ENCODE data around the gene FAT2. TPM values are rescaled to one million over a fixed set of nuclear protein-coding genes. Genes with fewer than 3 reads are reported as not detected.
"Not testable (repeated sequence)": the region's sequence is repeated elsewhere in the genome, so short reads cannot be mapped to it uniquely, and the experiment has no call there.

FAT2 gene
- total RNA-seq, 1 experiment from 2014 or later = under 0.01 TPM

DNA sequence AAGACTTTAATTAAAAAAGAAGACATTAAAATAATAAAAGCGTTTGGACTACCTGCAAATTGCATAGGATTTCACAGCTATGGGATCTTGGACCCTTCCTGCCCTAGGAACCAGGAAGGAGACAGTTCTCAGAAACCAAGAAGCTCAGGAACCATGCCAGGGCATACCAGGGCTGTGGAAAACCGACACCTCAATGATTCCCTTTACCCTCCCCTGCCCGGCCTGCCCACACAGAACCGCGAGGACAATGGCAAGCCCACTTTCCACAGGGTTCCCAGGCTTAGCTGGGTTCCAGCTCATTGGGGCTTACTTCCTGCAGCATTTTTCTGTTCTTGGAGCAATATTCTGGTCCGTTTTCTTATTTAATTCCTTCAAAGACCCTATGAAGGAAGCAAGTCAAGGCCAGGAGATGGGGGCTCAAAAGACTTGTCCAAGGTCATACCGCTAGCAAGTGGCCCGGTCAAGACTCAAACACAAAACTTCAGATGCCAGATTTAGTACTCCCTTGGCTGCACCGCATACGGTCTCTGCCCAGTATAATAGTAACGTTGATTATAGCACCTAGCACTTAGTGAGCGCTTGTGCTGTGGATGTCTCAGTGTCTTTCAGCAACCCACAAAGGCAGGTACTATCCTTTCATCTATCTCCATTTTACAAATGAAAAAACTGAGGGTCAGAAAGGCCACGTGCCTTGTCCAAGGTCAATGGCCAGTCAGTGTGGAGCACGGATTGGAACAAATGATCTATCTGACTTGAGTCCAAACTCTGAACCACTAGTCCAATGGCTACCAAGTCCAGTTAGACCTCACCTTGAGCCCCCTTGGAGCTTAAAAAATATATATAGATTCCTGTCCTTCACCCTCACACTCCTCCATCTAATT, 6.8 kb downstream of the FAT2 start:
- Histone ChIP-seq H3K36me3 (no peaks in the 10 kb centered on the region), H3K4me1 (replicated peaks) (no peaks in the 10 kb centered on the region), H3K4me3 (no peak overlapping the region), H3K9me3 (replicated peaks) (no peaks in the 10 kb centered on the region), H3K27ac (no peak overlapping the region), H3K27me3 (replicated peaks) (peaks cover 7% of the 10 kb centered on the region)
- no peak for DNase-seq (ENCODE audit: low read depth in 1 of 2, low spot score in 2 of 2)

DNA sequence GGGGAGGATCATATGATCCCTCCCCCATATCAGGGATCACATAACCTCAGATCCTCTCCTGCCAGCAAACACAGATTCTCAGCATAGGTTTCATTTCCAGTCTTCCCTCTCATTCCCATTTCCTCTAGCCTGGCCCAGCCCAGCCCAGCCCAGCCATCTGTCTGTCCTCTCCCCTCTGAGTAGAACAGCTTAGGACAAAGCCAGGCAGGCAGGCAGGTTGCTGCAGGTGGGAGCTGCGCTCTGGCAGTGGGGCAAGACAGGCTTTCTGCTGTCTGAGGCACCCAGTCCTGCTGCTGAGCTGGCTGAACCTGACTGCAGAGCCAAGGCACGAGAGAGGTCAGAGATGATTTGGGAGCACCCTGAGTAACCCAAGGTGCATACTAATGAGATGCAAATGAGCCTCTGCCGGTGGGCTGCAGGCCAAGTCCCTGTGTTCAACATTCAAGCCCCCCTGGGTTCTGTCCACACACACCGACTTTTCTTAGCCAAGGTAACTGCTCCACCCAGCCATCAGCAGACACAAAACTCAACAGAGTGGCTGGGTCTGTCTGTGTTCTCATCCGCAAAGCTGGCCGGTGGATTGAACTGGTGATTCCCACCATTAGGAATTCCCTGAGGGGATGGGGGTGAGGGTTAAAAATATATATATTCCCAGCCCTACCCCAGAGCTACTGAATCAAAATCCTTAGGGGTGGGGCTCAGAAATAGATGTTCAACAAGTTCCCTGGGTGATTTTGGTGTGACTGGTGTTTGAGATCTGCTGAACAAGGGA, 9.1 kb downstream of the FAT2 start:
- Histone ChIP-seq H3K4me3 (no peak overlapping the region), H3K27ac (no peak overlapping the region), H3K36me3 (no peaks in the 10 kb centered on the region), H3K4me1 (replicated peaks) (no peaks in the 10 kb centered on the region), H3K27me3 (replicated peaks) (peaks cover 15% of the 10 kb centered on the region), H3K9me3 (replicated peaks) (no peaks in the 10 kb centered on the region)
- DNase-seq (ENCODE audit: low read depth in 1 of 2, low spot score in 2 of 2) = no peak

DNA sequence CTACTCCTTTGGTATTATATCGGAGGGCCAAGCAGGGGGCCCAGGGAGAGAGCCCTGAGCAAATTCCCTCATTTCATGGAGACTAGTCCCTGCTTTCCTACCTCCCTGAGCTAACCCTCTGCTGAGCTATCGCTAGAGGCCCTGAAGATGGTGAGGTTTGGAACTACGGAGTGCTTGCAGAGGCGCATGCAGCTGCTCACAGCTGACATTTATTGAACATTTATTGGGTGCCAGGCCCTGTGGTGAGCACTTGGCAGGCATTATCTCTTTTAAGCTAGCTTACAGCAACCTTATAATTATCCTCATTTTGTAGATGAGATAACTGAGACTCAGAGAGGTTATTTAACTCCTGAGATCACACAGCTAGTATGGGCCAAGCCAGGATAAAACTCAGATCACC, 9.8 kb downstream of the FAT2 start:
- Histone ChIP-seq H3K9me3 (replicated peaks) (no peaks in the 10 kb centered on the region), H3K36me3 (no peaks in the 10 kb centered on the region), H3K4me3 (no peak overlapping the region), H3K4me1 (replicated peaks) (no peaks in the 10 kb centered on the region), H3K27me3 (replicated peaks) (peaks cover 18% of the 10 kb centered on the region), H3K27ac (no peak overlapping the region)
- DNase-seq (ENCODE audit: low read depth in 1 of 2, low spot score in 2 of 2) = no peak

DNA sequence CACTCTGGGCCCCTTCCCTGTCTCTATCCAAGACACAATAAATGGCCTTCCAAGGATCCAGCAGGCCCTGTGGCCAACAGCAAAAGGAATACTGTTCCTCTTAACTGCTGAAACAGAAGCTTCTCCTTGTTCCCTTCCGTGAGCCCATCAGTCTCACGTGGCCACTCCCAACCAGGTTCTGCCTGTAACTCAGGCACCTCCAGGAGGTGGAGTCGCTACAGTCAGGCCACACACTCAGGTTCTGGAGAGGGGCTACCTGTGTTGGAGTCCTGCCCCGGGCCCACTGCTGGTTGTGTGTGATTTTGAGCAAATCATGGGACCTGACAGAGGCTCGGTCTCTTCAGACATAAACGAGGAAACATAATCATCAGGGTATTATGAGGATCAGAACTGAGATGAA, 10.3 kb downstream of the FAT2 start:
- H3K9me3 ChIP-seq (replicated peaks) = no peaks in the 10 kb centered on the region
- H3K4me3 ChIP-seq = no peak overlapping the region
- H3K27me3 ChIP-seq (replicated peaks) = peaks cover 18% of the 10 kb centered on the region
- H3K4me1 ChIP-seq (replicated peaks) = no peaks in the 10 kb centered on the region
- H3K36me3 ChIP-seq = no peaks in the 10 kb centered on the region
- H3K27ac ChIP-seq = no peak overlapping the region
- DNase-seq (ENCODE audit: low read depth in 1 of 2, low spot score in 2 of 2) = no peak

DNA sequence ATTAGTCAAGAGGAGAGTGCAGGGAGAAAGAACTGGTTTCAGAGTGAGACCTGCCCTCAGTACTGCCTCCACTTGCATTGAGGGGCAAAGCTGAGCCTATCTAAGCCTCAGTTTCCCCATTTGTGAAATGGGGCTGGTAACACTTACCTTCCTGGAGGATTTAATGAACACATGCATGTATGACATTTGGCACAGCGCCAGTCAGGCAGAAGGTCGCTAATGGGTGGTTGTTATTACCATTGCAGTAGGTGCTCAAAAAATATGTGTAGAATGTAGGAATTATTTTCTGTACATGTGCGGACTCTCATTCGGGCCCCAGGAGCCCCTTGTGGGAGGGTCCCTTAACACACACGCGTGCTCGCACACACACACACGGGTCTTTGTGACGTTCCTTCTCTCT, 10.9 kb downstream of the FAT2 start:
- DNase-seq (ENCODE audit: low read depth in 1 of 2, low spot score in 2 of 2) = no peak
- Histone ChIP-seq H3K9me3 (replicated peaks) (no peaks in the 10 kb centered on the region), H3K36me3 (no peaks in the 10 kb centered on the region), H3K27ac (no peak overlapping the region), H3K27me3 (replicated peaks) (peaks cover 24% of the 10 kb centered on the region), H3K4me3 (no peak overlapping the region), H3K4me1 (replicated peaks) (no peaks in the 10 kb centered on the region)

DNA sequence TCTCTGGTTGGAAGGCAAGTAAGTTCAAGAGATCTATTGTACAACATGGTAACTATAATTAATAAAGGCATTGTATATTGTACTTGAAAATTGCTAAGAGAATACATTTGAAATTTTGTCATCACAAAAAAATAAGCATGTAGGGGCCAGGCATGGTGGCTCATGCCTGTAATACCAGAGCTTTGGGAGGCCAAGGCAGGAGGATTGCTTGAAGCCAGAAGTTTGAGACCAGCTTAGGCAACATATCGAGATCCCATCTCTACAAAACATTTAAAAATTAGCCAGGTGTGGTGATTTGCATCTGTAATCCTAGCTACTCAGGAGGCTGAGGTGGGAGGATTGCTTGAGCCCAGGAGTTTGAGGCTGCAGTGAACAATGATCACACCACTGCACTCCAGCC, 12.0 kb downstream of the FAT2 start:
- not testable (repeated sequence) for DNase-seq (ENCODE audit: low read depth in 1 of 2, low spot score in 2 of 2); H3K27ac ChIP-seq; H3K4me3 ChIP-seq; H3K4me1 ChIP-seq (replicated peaks); H3K9me3 ChIP-seq (replicated peaks); H3K36me3 ChIP-seq
- H3K27me3 ChIP-seq (replicated peaks) = peaks cover 35% of the 10 kb centered on the region

DNA sequence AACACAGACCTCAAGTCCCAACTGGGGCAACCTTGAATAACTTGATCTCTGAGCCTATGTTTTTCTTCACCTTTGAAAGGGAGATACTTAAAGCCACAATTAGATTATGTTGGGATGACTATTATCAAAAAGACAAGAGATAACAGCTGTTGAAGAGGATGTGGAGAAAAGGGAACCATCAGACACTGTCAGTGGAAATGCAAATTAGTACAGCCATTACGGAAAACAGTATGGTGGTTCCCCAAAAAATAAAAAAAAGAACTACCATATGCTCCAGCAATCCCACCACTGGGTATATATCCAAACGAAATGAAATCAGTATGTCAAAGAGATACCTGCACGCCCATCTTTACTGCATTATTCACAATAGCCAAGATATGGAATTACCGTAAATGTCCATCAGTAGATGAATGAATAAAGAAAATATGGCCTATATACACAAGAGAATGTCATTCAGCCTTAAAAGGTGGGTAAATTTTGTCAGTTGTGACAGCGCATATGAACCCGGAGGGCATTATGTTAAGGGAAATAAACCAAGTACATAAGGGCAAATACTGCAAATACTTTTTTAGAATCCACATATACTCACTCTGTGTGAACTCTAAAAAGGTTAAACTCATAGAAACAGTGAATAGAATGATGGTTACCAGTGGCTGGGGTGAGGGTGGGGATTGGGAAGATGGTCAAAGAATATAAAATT, 12.7 kb downstream of the FAT2 start:
- DNase-seq (ENCODE audit: low read depth in 1 of 2, low spot score in 2 of 2) = no peak
- H3K9me3 ChIP-seq (replicated peaks) = no peaks in the 10 kb centered on the region
- peaks cover 35% of the 10 kb centered on the region for H3K27me3 ChIP-seq (replicated peaks)
- H3K4me1 ChIP-seq (replicated peaks) = no peaks in the 10 kb centered on the region
- H3K27ac ChIP-seq = no peak overlapping the region
- H3K36me3 ChIP-seq = no peaks in the 10 kb centered on the region
- no peak overlapping the region for H3K4me3 ChIP-seq

DNA sequence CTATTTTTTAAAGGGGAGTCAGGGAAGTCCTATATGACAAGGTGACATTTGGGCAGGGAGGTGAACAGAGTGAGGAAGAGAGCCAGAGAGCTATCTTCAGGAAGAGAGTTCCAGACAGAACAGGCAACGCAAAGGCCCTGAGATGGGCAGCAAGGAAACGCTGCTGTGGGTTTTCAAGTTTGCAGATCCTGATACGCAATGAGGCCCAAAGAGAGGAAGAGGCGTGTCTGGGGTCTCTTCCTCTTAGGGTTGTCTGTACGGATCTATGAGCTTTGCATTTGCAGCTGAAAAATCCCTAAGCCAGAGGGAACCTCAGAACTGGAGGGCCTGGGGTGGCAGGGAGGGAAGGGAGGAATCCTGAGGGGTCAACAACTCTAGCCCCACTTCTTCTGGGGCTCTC, 13.6 kb downstream of the FAT2 start:
- Histone ChIP-seq H3K4me3 (no peak overlapping the region), H3K4me1 (replicated peaks) (no peaks in the 10 kb centered on the region), H3K27ac (no peak overlapping the region), H3K36me3 (no peaks in the 10 kb centered on the region), H3K9me3 (replicated peaks) (no peaks in the 10 kb centered on the region), H3K27me3 (replicated peaks) (peaks cover 36% of the 10 kb centered on the region)
- DNase-seq (ENCODE audit: low read depth in 1 of 2, low spot score in 2 of 2) = no peak

DNA sequence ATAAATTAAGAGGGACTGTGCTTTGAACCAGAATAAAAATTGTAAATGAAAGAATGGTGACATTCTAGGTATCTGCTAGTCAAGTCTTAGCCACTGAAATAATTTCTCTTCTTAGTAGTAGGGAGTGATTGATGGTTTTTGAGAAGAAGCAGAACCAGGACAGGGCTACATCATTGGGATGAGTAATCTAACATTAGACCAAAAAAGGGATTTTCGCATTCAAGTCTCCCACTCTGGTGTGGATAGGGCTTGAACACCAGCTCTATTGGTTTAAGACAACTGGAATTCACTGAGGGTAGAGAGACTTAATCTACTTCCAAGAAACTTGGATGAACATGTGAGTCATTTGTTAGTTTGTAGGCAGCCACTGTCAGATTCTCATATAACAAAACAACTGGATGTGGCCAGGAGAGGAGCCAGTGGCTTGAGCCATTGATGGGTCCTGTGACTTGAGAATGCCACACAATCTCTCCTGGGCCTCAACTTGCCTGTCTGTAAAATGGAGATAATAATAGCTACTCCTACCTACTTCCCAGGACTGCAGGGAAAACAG, 16.6 kb downstream of the FAT2 start:
- no peak overlapping the region for H3K27ac ChIP-seq

DNA sequence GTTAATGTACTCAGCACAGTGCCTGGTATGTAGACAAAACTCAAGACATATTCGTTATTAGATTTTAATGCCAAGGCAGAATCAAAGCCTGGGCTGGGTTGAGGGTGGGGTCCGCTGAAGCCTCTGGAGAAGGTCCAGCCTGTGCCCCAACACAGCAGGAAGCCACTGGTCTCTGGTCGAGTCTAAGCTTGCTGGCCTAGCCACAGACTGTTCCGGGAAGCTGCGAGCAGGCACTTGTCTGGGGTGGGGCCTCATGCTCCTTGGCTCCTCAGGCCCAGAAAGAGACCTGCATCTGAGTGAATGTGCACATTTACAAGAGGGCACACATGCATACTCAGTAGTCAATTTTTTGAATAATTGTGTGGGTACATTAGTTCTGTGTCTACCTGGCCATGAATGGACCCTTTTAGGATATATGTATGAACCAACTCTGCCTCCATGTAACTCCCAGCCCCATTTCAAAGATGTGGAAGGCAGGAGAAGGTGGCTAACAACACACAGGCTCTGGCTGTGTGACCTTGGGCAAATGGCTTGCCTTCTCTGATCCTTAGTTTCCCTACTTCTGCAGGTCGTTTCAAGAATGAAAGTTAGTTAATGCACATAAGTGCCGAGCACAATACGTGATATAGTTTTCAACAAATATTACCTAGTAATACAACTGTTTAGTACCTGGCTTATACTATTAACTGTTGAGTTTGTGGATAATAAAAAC, 18.3 kb downstream of the FAT2 start:
- H3K4me1 ChIP-seq (replicated peaks) = no peaks in the 10 kb centered on the region
- no peaks in the 10 kb centered on the region; the same call in 1 of the 2 replicates for H3K9me3 ChIP-seq (replicated peaks)
- H3K27me3 ChIP-seq (replicated peaks) = peaks cover 40% of the 10 kb centered on the region
- no peaks in the 10 kb centered on the region for H3K36me3 ChIP-seq
- H3K27ac ChIP-seq = no peak overlapping the region
- no peak for DNase-seq (ENCODE audit: low read depth in 1 of 2, low spot score in 2 of 2)
- H3K4me3 ChIP-seq = no peak overlapping the region

More for the DNA sequence above, 16.6 kb downstream of the FAT2 start:
- no peaks in the 10 kb centered on the region for H3K36me3 ChIP-seq
- H3K4me3 ChIP-seq = no peak overlapping the region
- no peak for DNase-seq (ENCODE audit: low read depth in 1 of 2, low spot score in 2 of 2)
- no peaks in the 10 kb centered on the region; the same call in 1 of the 2 replicates for H3K9me3 ChIP-seq (replicated peaks)
- H3K4me1 ChIP-seq (replicated peaks) = no peaks in the 10 kb centered on the region
- H3K27me3 ChIP-seq (replicated peaks) = peaks cover 44% of the 10 kb centered on the region

DNA sequence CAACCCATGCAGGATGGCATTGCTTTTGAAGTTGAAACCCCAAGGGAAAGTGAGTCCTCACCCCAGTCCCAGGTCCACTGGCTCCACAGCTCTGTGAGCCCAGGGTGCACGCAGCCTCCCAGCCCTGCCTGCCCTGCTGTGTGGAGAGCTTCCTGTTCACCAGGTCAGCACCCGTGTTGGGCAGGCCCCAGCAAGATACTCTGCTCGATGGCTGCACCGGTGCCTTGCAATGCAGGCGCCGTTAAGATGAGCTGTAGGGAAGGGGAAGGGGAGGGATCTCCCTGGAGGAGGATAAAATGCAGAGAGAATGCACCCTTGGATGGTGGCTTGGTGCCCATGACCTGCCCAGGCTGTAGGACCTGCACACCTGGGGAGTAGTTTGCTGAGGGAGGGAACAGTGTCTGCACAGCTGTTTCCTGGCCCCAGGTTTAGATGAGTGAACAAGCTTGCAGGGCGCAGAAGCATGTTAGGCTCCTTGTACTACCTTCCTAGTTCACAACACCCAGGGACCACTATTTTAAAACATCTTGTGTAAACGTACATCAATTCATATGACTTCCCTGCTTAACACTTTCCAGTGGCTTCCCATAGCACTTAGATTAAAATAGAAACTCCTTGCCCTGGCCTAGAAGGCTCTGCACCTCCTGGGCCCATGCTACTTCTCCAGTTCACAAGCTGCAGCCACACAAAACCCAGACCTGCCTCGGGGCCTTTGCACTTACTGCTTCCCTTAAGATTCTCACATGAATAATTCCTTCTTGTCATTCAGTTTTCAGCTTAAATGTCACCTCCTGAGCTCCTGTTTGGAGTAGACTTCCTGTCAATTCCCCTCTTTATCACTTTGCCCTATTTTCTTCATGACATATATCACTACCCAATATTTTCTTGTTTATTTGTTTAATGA, 19.6 kb downstream of the FAT2 start:
- Histone ChIP-seq H3K4me3 (no peak overlapping the region), H3K36me3 (no peaks in the 10 kb centered on the region), H3K27me3 (replicated peaks) (peaks cover 35% of the 10 kb centered on the region), H3K27ac (no peak overlapping the region), H3K4me1 (replicated peaks) (no peaks in the 10 kb centered on the region), H3K9me3 (replicated peaks) (no peaks in the 10 kb centered on the region; the same call in 1 of the 2 replicates)
- DNase-seq (ENCODE audit: low read depth in 1 of 2, low spot score in 2 of 2) = no peak

DNA sequence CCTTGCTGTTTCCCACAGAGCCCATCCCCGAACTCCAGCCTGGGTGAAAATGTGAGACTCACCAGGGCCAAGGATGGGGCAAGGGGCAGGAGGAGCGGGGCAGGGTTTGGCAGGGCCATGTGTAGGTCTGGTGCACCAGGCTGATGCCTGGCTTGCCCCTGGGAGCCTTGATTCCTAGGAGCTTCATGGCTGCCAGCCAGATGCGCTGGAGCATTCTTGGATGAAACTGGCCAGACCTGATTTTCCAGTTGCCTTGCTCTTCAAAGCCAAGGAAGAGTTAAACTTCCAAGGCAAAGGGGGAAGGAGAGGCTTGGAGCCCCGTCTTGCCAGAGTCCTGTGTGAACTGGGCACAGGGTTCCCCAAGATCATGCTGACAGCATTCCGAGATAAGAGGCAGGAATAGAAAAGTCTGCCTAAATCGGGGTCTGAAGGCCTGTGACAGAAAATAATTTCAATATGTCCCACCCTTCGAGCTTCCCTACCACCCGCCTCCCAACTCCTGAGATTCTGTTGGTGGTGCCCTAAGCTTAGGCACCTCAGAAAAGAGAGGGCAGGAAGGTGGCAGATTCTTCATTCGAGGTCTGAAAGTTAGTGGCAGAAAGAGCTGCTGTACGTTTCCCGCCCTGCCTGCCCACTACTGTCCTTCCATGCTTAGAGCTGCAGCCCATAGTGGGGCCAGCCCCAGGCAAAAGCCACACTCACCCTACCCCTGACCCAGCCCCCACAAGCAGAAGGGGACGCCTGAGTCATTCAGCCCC, 20.4 kb downstream of the FAT2 start:
- Histone ChIP-seq H3K36me3 (no peaks in the 10 kb centered on the region), H3K4me3 (no peak overlapping the region), H3K27me3 (replicated peaks) (peaks cover 36% of the 10 kb centered on the region), H3K27ac (no peak overlapping the region), H3K4me1 (replicated peaks) (no peaks in the 10 kb centered on the region), H3K9me3 (replicated peaks) (no peaks in the 10 kb centered on the region; the same call in 1 of the 2 replicates)
- DNase-seq (ENCODE audit: low read depth in 1 of 2, low spot score in 2 of 2) = no peak

Data from SJSA1 (cell line).